ENCODE results near the gene KRT3.
"Not testable (repeated sequence)": the region's sequence is repeated elsewhere in the genome, so short reads cannot be mapped to it uniquely, and the experiment has no call there.

Gene KRT3

DNA sequence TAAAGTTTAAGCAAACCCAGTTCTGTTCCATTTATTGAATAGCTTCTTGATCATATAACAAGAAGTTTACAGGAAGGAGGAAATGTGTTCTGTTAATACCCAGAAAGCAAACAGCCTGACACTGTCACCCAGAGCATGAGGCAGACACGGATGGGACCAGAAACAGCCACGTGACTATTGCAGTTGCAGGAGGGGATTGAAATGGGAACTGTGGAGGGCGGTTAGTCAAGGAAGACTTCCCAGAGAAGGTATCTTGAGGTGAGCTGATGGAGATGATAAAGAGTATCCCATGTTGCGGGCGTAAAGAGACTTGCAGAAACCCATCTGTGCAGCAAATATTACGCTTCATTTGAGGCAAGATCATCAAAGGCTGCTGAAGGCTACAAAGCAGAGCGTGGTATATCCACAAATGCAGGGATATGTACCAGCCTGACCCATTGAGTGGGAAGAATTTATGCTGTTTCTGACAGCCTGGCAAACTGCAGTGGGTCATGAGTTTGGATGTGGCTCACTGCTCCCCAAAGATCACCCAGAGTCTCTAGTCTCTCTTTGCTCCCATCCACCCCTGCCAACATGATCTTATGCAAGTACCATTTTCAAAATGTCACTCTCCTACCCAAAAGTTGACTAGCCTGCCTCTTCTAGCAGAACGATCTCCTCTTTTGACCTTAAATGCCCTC, 39.5 kb downstream of the KRT3 start:
- DNase-seq: no peak

DNA sequence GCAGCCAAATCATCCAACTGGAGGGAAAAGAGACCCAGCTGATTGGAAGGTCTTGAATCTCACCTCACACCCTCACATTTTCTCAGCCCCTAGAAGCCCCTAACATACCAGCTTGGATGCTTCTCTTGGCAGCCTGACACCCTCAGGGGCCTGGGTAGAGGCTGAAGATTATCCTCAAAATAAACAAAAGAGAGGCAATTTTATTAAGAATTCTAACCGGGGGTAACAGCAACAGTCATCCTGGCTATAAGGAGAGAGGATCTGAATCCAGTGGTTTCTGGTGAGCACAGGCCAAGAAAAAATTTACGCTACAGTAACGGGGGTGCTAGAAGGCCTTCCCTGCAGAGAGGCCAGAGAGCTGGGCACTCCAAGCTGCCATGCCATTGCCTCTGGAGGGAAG, 40.4 kb downstream of the KRT3 start:
- DNase-seq: no peak

GRCh38 chr12:52754135-52754534, 41.8 kb downstream of the KRT3 start:
- no peak for DNase-seq

DNA sequence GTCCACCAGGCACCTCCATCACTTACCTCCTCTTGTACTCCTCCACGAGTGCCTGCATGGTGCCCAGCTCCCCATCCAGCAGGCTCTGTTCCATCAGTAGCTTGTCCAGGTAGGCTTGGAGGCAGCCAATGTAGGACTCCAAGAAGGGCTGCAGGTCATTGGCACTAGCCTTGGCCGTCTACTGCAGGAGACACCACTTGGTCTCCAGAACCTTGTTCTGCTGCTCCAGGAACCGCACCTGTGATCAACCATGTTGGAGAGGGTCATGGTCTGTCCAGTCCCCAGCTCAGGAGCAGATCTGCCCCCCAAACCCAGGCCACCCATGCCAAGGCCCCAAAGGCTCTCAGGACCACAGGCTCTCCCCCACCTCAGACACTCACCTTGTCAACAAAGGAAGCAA, 42.6 kb downstream of the KRT3 start:
- DNase-seq: no peak

- DNase-seq: no peak
Observed at GRCh38 chr12:52752516-52752915, 43.4 kb downstream of the KRT3 start.

GRCh38 chr12:52751795-52752194, 44.1 kb downstream of the KRT3 start:
- no peak for DNase-seq

- not testable (repeated sequence) for DNase-seq
Observed at GRCh38 chr12:52750532-52750931, 45.4 kb downstream of the KRT3 start.

- DNase-seq: no peak
Observed at GRCh38 chr12:52749827-52750226, 46.1 kb downstream of the KRT3 start.

DNA sequence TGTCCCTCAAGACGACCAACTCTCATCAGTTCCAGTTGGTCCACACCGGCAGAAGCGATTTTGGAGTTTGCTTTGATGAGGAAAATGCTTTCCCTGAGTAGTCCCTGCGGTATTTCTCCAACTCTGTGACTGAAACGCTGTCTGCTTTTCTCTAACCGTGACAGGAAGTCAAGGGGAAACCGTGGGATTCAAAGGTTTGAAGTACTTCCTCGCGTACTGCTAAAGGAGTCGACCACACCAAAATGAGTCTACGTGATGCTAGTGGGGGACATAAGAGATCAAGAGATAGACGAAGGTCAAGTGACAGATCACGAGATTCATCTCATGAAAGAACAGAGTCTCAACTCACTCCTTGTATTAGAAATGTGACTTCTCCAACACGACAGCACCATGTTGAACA, 47.3 kb downstream of the KRT3 start:
- no peak for DNase-seq

GRCh38 chr12:52745554-52745953, 50.4 kb downstream of the KRT3 start:
- no peak for DNase-seq

- no peak for DNase-seq
Observed at GRCh38 chr12:52744493-52745156, 51.3 kb downstream of the KRT3 start.

GRCh38 chr12:52742822-52743457, 53.0 kb downstream of the KRT3 start:
- no peak for DNase-seq

DNA sequence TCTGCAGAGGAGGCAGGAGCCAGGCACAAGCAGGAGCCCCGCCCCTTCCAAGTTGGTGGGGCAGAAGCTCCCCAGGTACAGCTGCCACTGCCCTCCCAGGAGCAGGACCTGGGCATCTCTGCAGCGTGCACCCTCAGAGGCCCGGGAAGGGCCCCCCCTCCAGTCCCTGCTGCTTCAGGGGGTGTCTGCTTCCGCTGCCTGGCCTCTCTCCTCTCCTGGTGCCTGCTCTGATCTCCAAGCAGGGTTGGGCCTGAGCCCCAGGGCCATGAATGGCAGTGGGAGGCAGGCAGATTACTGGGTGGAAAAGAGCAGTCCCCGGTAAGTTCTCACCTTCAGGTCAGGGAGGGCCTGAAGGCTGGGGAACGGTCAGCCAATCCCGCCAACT, 53.7 kb downstream of the KRT3 start:
- no peak for DNase-seq

DNA sequence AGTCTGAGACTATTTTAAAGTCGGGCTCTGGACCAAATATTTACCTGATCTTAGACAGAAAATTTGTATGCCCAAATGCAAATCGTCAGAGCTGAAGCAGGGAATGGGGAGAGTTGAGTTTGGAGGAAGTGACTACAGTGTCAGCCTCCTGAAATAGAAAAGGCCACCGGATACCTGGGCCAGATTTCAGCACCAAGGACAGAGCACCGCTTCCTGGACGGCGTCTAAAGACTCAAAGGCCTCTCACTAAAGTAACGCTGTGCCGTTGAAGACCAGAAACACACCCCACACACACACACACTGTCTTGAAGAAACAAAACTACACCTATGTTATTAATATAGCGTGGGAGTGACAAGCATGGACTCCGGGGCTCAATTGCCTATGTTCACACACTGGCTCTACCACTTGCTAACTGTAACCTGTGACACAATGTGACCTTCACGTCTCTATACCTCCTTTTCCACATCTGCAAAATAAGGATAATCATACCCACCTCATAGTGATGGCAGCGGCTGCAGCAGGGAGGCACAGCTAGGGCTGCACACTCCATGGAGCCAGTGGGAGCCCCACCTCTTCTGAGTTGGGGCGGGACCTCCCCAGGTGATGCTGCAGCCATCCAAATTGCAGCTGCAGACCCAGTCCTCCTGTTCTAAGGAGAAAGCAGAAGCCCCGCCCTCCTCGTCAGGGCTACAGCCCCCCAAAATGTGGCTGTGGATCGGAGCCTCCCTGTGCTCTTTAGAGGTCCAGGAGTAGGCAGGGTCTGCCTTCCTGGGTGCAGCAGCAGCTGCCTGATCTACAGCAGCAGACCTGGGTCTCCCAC, 54.3 kb downstream of the KRT3 start:
- peak; percentile 58 for DNase-seq

- DNase-seq: no peak
Observed at GRCh38 chr12:52740584-52740983, 55.3 kb downstream of the KRT3 start.

DNA sequence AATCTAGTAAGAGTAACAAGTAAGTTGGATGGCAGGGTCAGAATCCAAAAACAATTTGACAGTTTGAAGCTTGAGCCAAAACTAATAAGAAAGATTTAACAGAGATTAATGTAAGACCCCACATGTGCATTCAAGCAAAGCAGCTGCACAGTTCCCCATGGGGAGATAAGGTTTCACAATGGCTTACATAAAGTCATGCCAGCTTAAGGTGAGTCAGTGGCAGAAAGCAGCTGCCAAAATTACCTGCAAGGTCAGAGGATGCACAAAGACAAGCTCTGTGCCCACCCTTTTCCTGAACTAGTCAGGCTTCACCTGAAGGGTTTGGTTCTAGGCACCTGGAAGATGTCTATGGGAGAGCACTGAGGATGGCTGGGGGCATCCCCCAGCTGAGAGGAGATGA, 56.0 kb downstream of the KRT3 start:
- no peak for DNase-seq

Measured in fibroblast of upper back skin (primary cell).